ENCODE results near the gene RTN4RL1. TPM values are rescaled to one million over a fixed set of nuclear protein-coding genes. Genes with fewer than 3 reads are reported as not detected.
A peak's percentile ranks its signal among the peaks of the same experiment; 100 is the strongest.

The RTN4RL1 gene
- total RNA-seq, 1 donor, result 1.1 TPM

DNA sequence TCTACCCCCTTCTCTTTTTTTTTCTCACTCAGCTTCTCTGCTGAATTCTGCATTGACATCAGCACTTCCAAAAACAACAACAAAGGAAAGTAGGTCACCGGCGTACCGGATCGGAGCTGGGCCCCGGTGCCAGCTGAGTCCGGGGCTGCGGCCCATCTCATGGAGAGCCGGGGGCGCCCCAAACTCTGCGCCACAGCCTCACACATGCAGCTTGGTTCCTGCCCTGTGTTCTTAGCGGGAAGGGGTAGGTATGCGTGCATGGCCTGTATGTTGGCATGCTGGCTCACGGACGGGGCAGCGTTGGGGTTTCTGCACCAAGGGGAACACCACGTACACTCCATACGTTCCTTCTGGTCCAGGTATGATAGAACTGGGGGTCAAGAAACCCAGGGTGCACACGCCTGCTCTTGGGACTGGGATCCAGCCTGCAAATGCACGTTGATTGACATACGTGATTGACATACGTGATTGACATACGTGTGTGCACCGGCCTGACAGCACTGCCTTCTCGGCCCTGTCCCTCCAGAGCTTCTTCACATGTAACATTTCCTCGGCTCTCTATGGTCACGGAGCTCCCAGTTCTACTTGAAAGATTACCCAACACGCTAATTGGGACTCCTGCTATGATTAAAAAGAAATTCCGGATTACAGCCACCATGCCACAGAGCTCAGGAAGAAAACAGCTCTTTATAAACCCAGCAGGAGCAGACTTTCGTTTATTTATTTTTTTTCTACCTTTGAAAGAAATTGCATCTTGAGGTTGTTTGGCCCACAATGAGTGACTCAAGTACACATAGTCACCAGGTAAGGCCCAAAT is 106.6 kb downstream of the RTN4RL1 start:
- no peaks in the 10 kb centered on the region for H3K9me3 ChIP-seq (ENCODE audit: low read depth, low read length)
- no peak overlapping the region for H2AFZ ChIP-seq (ENCODE audit: low read length)
- H3K27ac ChIP-seq (ENCODE audit: low read depth, low read length), result no peak overlapping the region
- no peak overlapping the region for H3K4me3 ChIP-seq (ENCODE audit: insufficient read depth, low read length)
- no peaks in the 10 kb centered on the region for H4K20me1 ChIP-seq (ENCODE audit: insufficient read depth, low read length)
- H3K4me1 ChIP-seq (ENCODE audit: insufficient read depth, low read length), result no peaks in the 10 kb centered on the region
- H3K27me3 ChIP-seq (ENCODE audit: insufficient read depth, low read length), result peaks cover 13% of the 10 kb centered on the region
- H3K79me2 ChIP-seq (ENCODE audit: insufficient read depth, low read length), result no peaks in the 10 kb centered on the region
- TF ChIP-seq, protein P1, sequence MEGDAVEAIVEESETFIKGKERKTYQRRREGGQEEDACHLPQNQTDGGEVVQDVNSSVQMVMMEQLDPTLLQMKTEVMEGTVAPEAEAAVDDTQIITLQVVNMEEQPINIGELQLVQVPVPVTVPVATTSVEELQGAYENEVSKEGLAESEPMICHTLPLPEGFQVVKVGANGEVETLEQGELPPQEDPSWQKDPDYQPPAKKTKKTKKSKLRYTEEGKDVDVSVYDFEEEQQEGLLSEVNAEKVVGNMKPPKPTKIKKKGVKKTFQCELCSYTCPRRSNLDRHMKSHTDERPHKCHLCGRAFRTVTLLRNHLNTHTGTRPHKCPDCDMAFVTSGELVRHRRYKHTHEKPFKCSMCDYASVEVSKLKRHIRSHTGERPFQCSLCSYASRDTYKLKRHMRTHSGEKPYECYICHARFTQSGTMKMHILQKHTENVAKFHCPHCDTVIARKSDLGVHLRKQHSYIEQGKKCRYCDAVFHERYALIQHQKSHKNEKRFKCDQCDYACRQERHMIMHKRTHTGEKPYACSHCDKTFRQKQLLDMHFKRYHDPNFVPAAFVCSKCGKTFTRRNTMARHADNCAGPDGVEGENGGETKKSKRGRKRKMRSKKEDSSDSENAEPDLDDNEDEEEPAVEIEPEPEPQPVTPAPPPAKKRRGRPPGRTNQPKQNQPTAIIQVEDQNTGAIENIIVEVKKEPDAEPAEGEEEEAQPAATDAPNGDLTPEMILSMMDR (IDR thresholded peaks at IDR 0.05; ENCODE audit: extremely low read depth, low read depth, low read length), result no peak
- no peaks in the 10 kb centered on the region for H3K36me3 ChIP-seq (ENCODE audit: insufficient read depth, low read length)
- no peak for DNase-seq (ENCODE audit: insufficient read length, low spot score, missing footprints)
- no peak overlapping the region for H3K4me2 ChIP-seq (ENCODE audit: insufficient read depth, low read length)

DNA sequence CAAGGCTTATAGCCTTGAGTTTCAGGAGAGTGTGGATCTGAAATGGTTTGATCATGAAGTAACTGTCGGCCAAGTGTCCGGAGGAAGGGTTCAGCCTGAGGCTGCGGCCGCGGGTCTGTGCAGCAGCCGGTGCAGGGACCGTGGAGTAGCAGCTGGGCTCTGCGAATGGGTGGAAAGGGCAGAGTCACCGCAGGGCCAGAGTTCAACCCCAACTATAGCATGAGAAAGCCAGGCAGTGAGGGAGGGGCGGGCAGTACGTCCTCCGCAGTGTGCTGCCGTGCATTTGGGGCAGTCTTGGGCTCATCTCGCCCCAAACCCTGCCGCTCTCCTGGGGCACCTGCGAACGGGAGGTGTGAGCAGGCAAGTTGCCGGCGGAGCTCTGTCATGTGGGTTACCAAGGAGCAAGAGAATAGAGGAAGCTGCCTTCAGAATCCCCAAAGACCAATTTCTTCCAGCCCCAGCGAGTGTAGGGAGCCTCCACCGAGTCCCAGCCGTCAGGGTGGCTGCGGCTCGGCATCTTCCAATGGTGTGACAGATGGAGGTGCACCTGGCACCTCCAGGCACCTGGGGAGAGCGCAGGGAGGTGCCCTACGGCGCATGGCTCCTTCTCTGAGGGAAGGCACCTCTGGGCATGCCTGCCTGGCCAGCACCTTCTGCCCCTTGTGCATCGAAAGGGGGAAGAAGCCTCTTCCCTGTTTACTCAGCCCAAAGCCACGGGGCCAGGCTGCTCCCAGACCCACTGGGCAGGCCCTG is 108.0 kb downstream of the RTN4RL1 start:
- Histone ChIP-seq H3K36me3 (ENCODE audit: insufficient read depth, low read length) (no peaks in the 10 kb centered on the region), H3K4me1 (ENCODE audit: insufficient read depth, low read length) (no peaks in the 10 kb centered on the region), H3K27ac (ENCODE audit: low read depth, low read length) (no peak overlapping the region), H3K4me3 (ENCODE audit: insufficient read depth, low read length) (no peak overlapping the region), H3K9me3 (ENCODE audit: low read depth, low read length) (no peaks in the 10 kb centered on the region), H2AFZ (ENCODE audit: low read length) (no peak overlapping the region), H3K4me2 (ENCODE audit: insufficient read depth, low read length) (no peak overlapping the region), H3K27me3 (ENCODE audit: insufficient read depth, low read length) (peaks cover 25% of the 10 kb centered on the region), H4K20me1 (ENCODE audit: insufficient read depth, low read length) (no peaks in the 10 kb centered on the region), H3K79me2 (ENCODE audit: insufficient read depth, low read length) (no peaks in the 10 kb centered on the region)
- no peak for DNase-seq (ENCODE audit: insufficient read length, low spot score, missing footprints)
- TF ChIP-seq, protein P1 (IDR thresholded peaks at IDR 0.05; ENCODE audit: extremely low read depth, low read depth, low read length), result no peak

DNA sequence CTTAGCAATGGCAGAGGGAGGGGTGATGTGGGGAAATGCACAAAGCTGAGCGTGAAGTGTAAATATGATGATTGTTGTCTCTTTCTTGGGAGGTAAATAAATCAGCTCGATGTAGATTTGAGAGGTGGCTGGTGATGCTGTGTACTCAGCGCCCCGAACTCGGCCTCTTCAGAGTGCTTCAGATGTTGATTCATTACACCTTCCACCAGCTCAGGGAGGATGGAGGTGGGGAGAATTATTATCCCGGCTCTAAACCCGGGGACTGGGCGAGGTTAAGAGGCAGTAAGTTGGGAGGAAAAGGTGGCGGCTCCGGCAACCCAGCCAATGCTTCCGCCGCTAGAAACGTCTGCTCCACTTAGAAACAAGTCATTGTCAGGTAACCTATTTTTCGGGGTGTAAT is 108.8 kb downstream of the RTN4RL1 start:
- Histone ChIP-seq H3K27me3 (ENCODE audit: insufficient read depth, low read length) (peaks cover 34% of the 10 kb centered on the region), H2AFZ (ENCODE audit: low read length) (no peak overlapping the region), H3K9me3 (ENCODE audit: low read depth, low read length) (no peaks in the 10 kb centered on the region), H3K4me1 (ENCODE audit: insufficient read depth, low read length) (no peaks in the 10 kb centered on the region), H3K4me2 (ENCODE audit: insufficient read depth, low read length) (no peak overlapping the region), H3K4me3 (ENCODE audit: insufficient read depth, low read length) (no peak overlapping the region), H3K36me3 (ENCODE audit: insufficient read depth, low read length) (no peaks in the 10 kb centered on the region), H3K27ac (ENCODE audit: low read depth, low read length) (no peak overlapping the region), H4K20me1 (ENCODE audit: insufficient read depth, low read length) (no peaks in the 10 kb centered on the region), H3K79me2 (ENCODE audit: insufficient read depth, low read length) (no peaks in the 10 kb centered on the region)
- TF ChIP-seq, protein P1 (IDR thresholded peaks at IDR 0.05; ENCODE audit: extremely low read depth, low read depth, low read length), result no peak
- DNase-seq (ENCODE audit: insufficient read length, low spot score, missing footprints), result no peak

DNA sequence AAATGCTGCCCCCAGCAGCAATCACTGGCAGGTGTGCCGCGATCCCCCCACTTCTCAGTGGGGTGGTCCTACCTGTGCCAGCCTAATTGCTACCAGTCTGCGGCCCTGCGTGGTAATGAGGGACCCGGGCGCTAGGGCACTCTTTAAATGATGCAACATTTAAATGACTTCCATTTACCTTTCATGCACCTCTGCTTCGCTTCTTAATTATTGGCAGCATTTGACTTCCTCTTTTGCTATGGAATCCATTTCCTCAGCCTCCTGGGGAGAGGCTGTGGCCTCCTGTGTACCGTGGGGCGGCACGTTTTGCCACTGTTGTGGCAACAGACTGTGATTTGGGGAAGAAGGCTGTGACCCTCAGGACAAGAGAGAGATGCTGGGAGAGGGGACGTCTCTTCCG is 109.2 kb downstream of the RTN4RL1 start:
- Histone ChIP-seq H2AFZ (ENCODE audit: low read length) (no peak overlapping the region), H3K27me3 (ENCODE audit: insufficient read depth, low read length) (peaks cover 36% of the 10 kb centered on the region), H3K4me3 (ENCODE audit: insufficient read depth, low read length) (no peak overlapping the region), H4K20me1 (ENCODE audit: insufficient read depth, low read length) (no peaks in the 10 kb centered on the region), H3K4me2 (ENCODE audit: insufficient read depth, low read length) (no peak overlapping the region), H3K9me3 (ENCODE audit: low read depth, low read length) (no peaks in the 10 kb centered on the region), H3K36me3 (ENCODE audit: insufficient read depth, low read length) (no peaks in the 10 kb centered on the region), H3K79me2 (ENCODE audit: insufficient read depth, low read length) (no peaks in the 10 kb centered on the region), H3K27ac (ENCODE audit: low read depth, low read length) (no peak overlapping the region), H3K4me1 (ENCODE audit: insufficient read depth, low read length) (no peaks in the 10 kb centered on the region)
- TF ChIP-seq, protein P1 (IDR thresholded peaks at IDR 0.05; ENCODE audit: extremely low read depth, low read depth, low read length), result no peak
- DNase-seq (ENCODE audit: insufficient read length, low spot score, missing footprints), result peak; percentile 30
